NT2/D1 (cell line): ENCODE data around the gene PRKAA1.
A peak's percentile ranks its signal among the peaks of the same experiment; 100 is the strongest.
"Not testable (repeated sequence)": the region's sequence is repeated elsewhere in the genome, so short reads cannot be mapped to it uniquely, and the experiment has no call there.

ENCODE experiments used
- DNase-seq: peaks from one replicate; pipeline ENCODE4 v3.0.0-alpha.2; 2011; ENCODE audit warnings: low read depth, low spot score
- H3K27me3 ChIP-seq: 2 replicates; pipeline ENCODE4 v1.6.0; 2011; ENCODE audit warnings: mild to moderate bottlenecking; ENCODE audit not compliant: insufficient read length, insufficient read depth
- H3K36me3 ChIP-seq: 2 replicates; pipeline ENCODE4 v1.6.1; 2011; ENCODE audit warnings: mild to moderate bottlenecking, low read length, mixed read lengths; ENCODE audit not compliant: insufficient read depth, insufficient read length
- H3K4me1 ChIP-seq: 2 replicates; pipeline ENCODE4 v1.5.1; 2011; ENCODE audit not compliant: insufficient read depth, insufficient read length
- H3K4me3 ChIP-seq: 2 replicates; pipeline ENCODE4 v1.5.1; 2011; ENCODE audit warnings: low read depth; ENCODE audit not compliant: insufficient read length
- H3K9ac ChIP-seq: 2 replicates; pipeline ENCODE4 v1.6.0; 2011; ENCODE audit warnings: low read depth; ENCODE audit not compliant: insufficient read length
- H3K9me3 ChIP-seq: 2 replicates; pipeline ENCODE4 v1.5.1; 2011; ENCODE audit warnings: mild to moderate bottlenecking, low read length; ENCODE audit not compliant: insufficient read depth
- SUZ12 ChIP-seq: IDR thresholded peaks from 2 replicates; pipeline ENCODE4 v1.6.1; 2011; ENCODE audit not compliant: insufficient read length, insufficient read depth; ENCODE audit errors: extremely low read depth
- YY1 ChIP-seq: IDR thresholded peaks from 2 replicates; pipeline ENCODE4 v1.6.1; 2011; ENCODE audit not compliant: insufficient read length, insufficient read depth
- ZNF274 ChIP-seq: IDR thresholded peaks from 2 replicates; pipeline ENCODE4 v1.6.1; 2011; ENCODE audit warnings: mild to moderate bottlenecking, low read depth, low read length

Gene PRKAA1

DNA sequence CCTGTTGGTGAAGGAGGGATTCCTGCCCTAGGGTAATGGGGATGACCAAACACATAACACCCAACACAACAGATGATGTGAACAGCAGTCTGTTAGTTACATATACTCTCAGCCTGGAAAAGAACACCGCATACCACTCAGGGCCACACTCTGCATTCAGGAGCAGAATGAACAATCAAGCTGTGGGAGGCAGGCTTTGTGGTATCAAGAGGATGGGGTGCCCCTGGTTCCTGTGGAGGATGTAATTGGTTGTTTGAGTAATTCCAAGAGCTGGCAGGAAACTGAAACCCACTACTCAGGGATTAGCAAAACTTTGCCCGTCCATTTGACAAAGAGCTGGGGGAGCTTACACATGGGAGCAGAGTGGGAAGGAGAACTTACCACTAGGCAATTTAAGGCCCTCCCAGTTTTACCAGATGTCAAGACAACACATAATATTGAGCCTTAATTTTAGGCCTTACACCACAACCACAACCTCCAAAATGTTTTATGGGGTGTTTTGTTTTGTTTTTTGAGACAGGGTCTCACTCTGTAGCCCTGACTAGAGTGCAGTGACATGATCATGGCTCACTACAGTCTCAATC is 15.6 kb upstream of the PRKAA1 start:
- no peak for DNase-seq
- H3K4me3 ChIP-seq, result no peak overlapping the region
- no peaks in the 10 kb centered on the region for H3K27me3 ChIP-seq
- no peak overlapping the region for H3K9ac ChIP-seq
- H3K9me3 ChIP-seq, result no peaks in the 10 kb centered on the region
- H3K4me1 ChIP-seq, result no peaks in the 10 kb centered on the region
- TF ChIP-seq YY1 (no peak), SUZ12 (no peak), ZNF274 (no peak)
- no peaks in the 10 kb centered on the region for H3K36me3 ChIP-seq

DNA sequence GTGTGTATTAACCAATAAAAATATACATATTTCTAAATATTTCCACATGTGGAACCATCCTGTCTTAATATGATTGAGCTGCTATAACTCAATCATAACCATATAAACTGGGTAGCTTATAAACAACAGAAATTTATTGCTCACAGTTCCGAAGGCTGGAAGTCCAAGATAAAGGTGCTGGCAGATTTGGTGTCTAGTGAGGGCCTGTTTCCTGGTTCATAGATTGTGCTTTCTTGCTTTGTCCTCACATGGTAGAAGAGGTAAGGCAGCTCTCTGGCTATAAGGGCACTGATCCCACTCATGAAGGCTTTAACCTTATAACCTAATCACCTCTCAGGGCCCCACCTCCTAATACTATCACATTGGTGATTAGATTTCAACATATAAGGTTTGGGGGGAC is 14.0 kb upstream of the PRKAA1 start:
- Histone ChIP-seq H3K4me3 (no peak overlapping the region), H3K9me3 (no peaks in the 10 kb centered on the region), H3K4me1 (no peaks in the 10 kb centered on the region), H3K9ac (no peak overlapping the region), H3K36me3 (no peaks in the 10 kb centered on the region), H3K27me3 (no peaks in the 10 kb centered on the region)
- DNase-seq, result no peak
- no peak for TF ChIP-seq ZNF274
- no peak for TF ChIP-seq SUZ12
- no peak for TF ChIP-seq YY1

DNA sequence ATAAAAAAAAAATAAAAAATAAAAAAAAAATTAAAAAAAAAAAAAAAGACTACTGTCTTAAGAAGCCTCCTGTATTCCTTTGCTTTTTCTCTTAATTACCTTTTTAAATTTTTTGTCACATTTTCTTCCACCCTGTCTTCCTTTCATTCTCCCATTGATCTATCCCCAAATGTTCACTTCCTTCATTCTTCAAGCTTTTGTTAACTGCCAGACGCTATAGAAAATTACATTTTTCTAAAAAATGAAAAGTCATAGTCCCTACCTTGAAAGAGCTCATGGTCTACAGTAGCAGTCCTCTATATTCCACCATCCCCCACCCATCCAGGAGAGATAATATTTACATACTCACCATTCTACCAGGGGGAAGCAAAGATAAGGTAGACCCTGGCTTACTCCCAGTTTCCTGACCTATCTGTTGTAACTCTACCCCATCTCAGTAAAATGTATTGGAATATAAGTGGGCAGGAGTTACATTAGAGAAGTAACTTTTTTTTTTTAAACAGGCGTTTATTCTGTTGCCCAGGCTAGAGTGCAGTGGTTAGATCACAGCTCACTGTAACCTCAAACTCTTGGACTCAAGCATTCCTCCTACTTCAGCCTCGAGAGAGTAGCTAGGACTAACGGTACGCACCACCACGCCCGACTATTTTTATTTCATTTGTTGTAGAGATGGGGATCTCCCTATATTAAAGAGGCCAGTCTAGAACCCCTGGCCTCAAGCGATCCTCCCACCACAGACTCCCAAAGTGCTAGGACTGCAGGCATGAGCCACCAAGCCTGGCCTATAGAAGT is 3.8 kb upstream of the PRKAA1 start:
- Histone ChIP-seq H3K27me3 (no peaks in the 10 kb centered on the region), H3K9me3 (no peaks in the 10 kb centered on the region), H3K9ac (no peak overlapping the region), H3K36me3 (no peaks in the 10 kb centered on the region), H3K4me3 (no peak overlapping the region), H3K4me1 (no peaks in the 10 kb centered on the region)
- no peak for DNase-seq
- TF ChIP-seq YY1 (no peak), SUZ12 (no peak), ZNF274 (no peak)

DNA sequence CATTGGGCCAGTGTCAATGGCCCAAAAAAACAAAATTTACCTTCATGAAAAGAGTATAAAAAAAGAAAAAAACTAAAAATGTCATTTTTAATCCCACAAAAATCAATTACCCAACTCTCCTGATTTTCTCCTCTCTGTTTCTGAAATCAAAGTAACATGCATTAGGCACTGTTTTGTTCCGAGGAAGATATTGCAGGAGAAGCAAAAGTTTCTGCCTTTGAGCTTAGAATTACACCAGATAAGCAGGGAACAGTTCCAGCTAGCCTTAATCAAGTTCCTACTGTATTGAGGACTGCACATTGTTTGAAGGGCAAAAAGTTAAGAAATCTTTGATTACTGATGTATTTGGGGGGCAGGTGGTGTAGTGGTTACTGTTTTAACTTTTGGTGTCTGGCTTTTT is 1.1 kb upstream of the PRKAA1 start:
- Histone ChIP-seq H3K4me3 (peak overlapping the region; percentile 47), H3K9ac (peak overlapping the region; percentile 46), H3K4me1 (no peaks in the 10 kb centered on the region), H3K9me3 (no peaks in the 10 kb centered on the region), H3K27me3 (no peaks in the 10 kb centered on the region), H3K36me3 (peaks cover 7% of the 10 kb centered on the region)
- TF ChIP-seq SUZ12 (no peak), YY1 (no peak), ZNF274 (no peak)
- no peak for DNase-seq

DNA sequence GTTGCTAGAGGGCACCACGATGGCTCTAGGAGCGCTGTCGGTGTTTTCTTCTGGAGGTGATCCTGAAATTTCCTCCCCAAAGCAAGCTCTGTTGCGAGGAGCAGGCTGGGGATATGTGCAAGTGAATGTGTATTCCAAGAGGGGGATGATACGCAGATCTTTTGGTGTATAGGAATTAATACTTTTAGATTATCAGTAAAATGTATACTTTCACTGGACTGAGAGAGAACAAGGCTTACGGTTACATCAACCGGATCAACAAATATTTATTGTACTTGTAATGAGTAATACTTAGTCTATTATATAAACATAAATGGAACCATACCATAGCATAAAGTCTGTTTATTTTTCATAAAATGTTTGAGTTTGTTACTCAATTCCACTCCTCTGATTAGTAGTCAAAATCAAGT is 632 bp upstream of the PRKAA1 start:
- no peak for DNase-seq
- TF ChIP-seq SUZ12, result no peak
- no peak for TF ChIP-seq ZNF274
- no peak for TF ChIP-seq YY1
- H3K27me3 ChIP-seq, result no peaks in the 10 kb centered on the region
- H3K4me3 ChIP-seq, result peak overlapping the region; percentile 47
- peaks cover 7% of the 10 kb centered on the region for H3K36me3 ChIP-seq
- H3K9me3 ChIP-seq, result no peaks in the 10 kb centered on the region
- peak overlapping the region; percentile 75 for H3K9ac ChIP-seq
- no peaks in the 10 kb centered on the region for H3K4me1 ChIP-seq

DNA sequence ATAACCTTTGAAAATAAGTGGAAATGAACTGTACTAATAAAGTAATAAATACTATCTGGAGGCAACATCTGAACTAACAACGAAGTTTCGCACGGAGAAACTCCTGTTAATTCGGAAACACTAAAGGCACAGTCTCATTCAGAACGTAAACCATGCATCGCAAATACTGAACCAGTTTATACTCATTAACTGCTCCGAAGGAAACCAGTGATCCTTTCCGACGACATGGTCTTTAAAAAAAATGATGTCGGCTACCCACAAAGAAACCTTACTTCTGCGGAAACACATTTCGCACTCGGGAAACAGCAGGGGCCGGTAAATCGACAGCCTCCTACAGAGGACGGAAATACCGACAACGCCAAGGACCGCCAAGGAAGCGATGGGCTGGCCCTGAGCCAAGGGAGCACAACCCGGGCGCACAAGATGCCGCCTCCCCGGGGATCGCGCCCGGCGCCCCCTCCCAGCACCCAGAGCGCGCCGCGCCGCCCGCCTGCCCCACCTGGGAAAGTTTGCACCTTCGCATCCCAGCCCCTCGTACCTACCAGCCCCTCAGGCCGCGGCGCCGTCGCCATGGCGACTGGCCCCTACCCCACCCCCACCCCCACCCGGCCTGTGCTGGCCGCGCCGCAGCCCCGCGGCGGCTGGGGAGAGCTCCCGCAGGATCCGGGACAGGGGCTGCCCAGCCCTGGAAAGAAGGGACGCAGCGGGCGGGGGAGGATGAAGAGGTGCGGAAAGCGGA is 732 bp downstream of the PRKAA1 start:
- Histone ChIP-seq H3K4me1 (no peaks in the 10 kb centered on the region), H3K36me3 (peaks cover 7% of the 10 kb centered on the region), H3K4me3 (peak overlapping the region; percentile 80), H3K27me3 (no peaks in the 10 kb centered on the region), H3K9ac (peak overlapping the region; percentile 89), H3K9me3 (no peaks in the 10 kb centered on the region)
- TF ChIP-seq ZNF274 (no peak), SUZ12 (no peak), YY1 (no peak)
- DNase-seq, result peak; percentile 9

DNA sequence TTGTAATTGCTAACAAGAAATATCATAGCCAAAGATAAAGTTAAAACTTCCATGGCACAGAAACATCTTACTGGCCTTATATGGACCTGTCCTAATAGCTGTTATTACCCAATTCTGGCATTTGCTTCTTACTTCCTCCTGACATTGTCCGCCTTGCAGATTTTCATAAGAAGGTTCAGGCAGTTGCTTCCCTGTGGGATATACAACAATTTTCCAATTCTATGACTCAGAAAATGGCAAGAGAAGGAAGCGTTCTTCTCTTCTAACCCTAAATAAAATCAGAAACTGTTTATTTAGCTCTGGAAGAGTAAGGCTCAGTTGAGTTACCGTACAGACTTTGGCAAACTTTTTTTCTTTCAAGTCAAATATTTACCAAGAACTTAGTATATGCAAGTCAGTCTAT is 1.7 kb downstream of the PRKAA1 start:
- TF ChIP-seq ZNF274, result no peak
- no peak for TF ChIP-seq YY1
- TF ChIP-seq SUZ12, result no peak
- Histone ChIP-seq H3K36me3 (peaks cover 7% of the 10 kb centered on the region), H3K4me1 (no peaks in the 10 kb centered on the region), H3K4me3 (peak overlapping the region; percentile 80), H3K27me3 (no peaks in the 10 kb centered on the region), H3K9me3 (no peaks in the 10 kb centered on the region), H3K9ac (no peak overlapping the region)
- DNase-seq, result no peak

DNA sequence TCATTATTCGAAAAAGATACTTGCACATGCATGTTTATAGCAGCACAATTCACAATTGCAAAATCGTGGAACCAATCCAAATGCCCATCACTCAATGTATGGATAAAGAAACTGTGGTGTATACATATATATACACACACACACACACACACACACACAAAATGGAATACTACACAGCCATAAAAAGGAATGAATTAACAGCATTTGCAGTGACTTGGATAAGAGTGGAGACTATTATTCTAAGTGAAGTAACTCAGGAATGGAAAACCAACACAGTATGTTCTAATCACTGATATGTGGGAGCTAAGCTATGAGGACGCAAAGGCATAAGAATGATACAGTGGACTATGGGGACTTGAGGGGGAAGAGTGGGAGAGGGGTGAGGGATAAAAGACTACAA is 3.3 kb downstream of the PRKAA1 start:
- not testable (repeated sequence) for H3K4me1 ChIP-seq, H3K9me3 ChIP-seq, DNase-seq, H3K36me3 ChIP-seq, H3K4me3 ChIP-seq, H3K27me3 ChIP-seq, H3K9ac ChIP-seq

DNA sequence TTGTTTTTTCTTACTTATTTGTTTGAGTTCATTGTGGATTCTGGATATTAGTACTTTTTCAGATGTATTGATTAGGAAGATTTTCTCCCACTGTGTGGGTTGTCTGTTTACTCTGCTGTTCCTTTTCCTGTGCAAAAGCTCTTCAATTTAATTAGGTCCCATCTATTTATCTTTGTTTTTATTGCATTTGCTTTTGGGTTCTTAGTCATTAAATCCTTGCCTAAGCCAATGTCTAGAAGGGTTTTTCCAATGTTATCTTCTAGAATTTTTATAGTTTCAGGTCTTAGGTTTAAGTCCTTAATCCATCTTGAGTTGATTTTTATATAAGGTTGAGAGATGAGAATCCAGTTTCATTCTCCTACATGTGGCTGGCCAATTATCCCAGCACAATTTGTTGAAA is 3.8 kb downstream of the PRKAA1 start:
- not testable (repeated sequence) for H3K9me3 ChIP-seq, H3K36me3 ChIP-seq, H3K4me1 ChIP-seq, H3K9ac ChIP-seq, H3K4me3 ChIP-seq, H3K27me3 ChIP-seq, DNase-seq

DNA sequence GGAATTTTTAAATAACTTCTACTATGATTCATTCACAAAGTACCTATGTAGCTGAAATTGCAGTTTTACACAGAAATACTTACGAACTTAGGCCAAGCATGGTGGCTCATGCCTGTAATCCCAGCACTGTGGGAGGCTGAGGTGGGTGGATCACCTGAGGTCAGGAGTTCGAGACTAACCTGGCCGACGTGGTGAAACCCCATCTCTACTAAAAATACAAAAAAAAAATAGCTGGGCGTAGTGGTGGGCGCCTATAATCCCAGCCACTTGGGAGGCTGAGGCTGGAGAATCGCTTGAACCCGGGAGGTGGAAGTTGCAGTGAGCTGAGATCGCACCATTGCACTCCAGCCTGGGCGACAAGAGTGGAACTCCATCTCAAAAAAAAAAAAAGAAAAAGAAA is 5.5 kb downstream of the PRKAA1 start:
- not testable (repeated sequence) for DNase-seq, H3K9ac ChIP-seq, H3K4me3 ChIP-seq, H3K9me3 ChIP-seq, H3K27me3 ChIP-seq, H3K4me1 ChIP-seq
- peaks cover 11% of the 10 kb centered on the region for H3K36me3 ChIP-seq
